ENCODE results near the gene EXD1. TPM values are rescaled to one million over a fixed set of nuclear protein-coding genes. Genes with fewer than 3 reads are reported as not detected.

The EXD1 gene
- total and polyA plus RNA-seq, 2 experiments from 2014 or later: 0.07 TPM; not detected in 1

- TF ChIP-seq STAT1 (IDR thresholded peaks at IDR 0.05; ENCODE audit: unreplicated experiment): no peak
Observed at GRCh38 chr15:41151451-41152005, 79.0 kb downstream of the EXD1 start (continued).

- Histone ChIP-seq H3K4me2 (no peak overlapping the region), H3K36me3 (ENCODE audit: insufficient read depth) (no peaks in the 10 kb centered on the region), H3K9me2 (ENCODE audit: insufficient read depth) (no peaks in the 10 kb centered on the region), H3K79me2 (replicated peaks; ENCODE audit: insufficient read depth) (no peaks in the 10 kb centered on the region), H3K27me3 (ENCODE audit: insufficient read depth) (no peaks in the 10 kb centered on the region), H3K4me3 (no peak overlapping the region), H3F3A (replicated peaks; ENCODE audit: low read depth) (no peaks in the 10 kb centered on the region), H3K4me1 (ENCODE audit: insufficient read depth) (no peaks in the 10 kb centered on the region), H2AFZ (peak overlapping the region; percentile 78), H4K20me1 (replicated peaks; ENCODE audit: insufficient read depth) (no peaks in the 10 kb centered on the region), H3K27ac (ENCODE audit: low read depth) (no peak overlapping the region)
- Mint-ChIP-seq H3K27me3 (ENCODE audit: insufficient read depth, low read depth, poor library complexity) (no peaks in the 10 kb centered on the region), H3K9me3 (peaks cover 5% of the 10 kb centered on the region; the same call in 1 of the 3 replicates), H3K4me3 (no peak overlapping the region), H3K4me1 (no peaks in the 10 kb centered on the region), H3K36me3 (ENCODE audit: low read depth) (no peaks in the 10 kb centered on the region), H3K27ac (no peak overlapping the region)
- DNase-seq (ENCODE audit: low spot score) (no peak), ATAC-seq (no peak)
- no peak for TF ChIP-seq EZH2 (IDR thresholded peaks at IDR 0.05; ENCODE audit: low read depth, unreplicated experiment)
- no peak for TF ChIP-seq ZNF114 (CRISPR knock-in tag; IDR thresholded peaks at IDR 0.05)
- no peak for TF ChIP-seq NANOG (IDR thresholded peaks at IDR 0.05; ENCODE audit: borderline replicate concordance)
- TF ChIP-seq ZNF462 (CRISPR knock-in tag; IDR thresholded peaks at IDR 0.05): no peak
- TF ChIP-seq CREB1 (CRISPR knock-in tag; IDR thresholded peaks at IDR 0.05; ENCODE audit: low read depth): no peak
- no peak for TF ChIP-seq ZNF331 (CRISPR knock-in tag; IDR thresholded peaks at IDR 0.05; ENCODE audit: low read depth)
- no peak for TF ChIP-seq JUNB (IDR thresholded peaks at IDR 0.05; ENCODE audit: unreplicated experiment)
- no peak for TF ChIP-seq REST (IDR thresholded peaks at IDR 0.05; ENCODE audit: unreplicated experiment)
- TF ChIP-seq STAT1 (IDR thresholded peaks at IDR 0.05; ENCODE audit: unreplicated experiment): no peak
- no peak for TF ChIP-seq POLR2AphosphoS5 (IDR thresholded peaks at IDR 0.05; ENCODE audit: low read depth)
Observed at GRCh38 chr15:41150279-41150678, 80.3 kb downstream of the EXD1 start.

Measured in GM23338 (cell line).